HG02852 (cell line): ENCODE data around the gene UBA1.

ENCODE experiments used
- ATAC-seq: cut with Tn5 transposase; IDR thresholded peaks from one replicate; pipeline ENCODE4 v1.9.1; 2021; ENCODE audit warnings: mild to moderate bottlenecking, moderate library complexity; ENCODE audit not compliant: unreplicated experiment

The UBA1 gene

DNA sequence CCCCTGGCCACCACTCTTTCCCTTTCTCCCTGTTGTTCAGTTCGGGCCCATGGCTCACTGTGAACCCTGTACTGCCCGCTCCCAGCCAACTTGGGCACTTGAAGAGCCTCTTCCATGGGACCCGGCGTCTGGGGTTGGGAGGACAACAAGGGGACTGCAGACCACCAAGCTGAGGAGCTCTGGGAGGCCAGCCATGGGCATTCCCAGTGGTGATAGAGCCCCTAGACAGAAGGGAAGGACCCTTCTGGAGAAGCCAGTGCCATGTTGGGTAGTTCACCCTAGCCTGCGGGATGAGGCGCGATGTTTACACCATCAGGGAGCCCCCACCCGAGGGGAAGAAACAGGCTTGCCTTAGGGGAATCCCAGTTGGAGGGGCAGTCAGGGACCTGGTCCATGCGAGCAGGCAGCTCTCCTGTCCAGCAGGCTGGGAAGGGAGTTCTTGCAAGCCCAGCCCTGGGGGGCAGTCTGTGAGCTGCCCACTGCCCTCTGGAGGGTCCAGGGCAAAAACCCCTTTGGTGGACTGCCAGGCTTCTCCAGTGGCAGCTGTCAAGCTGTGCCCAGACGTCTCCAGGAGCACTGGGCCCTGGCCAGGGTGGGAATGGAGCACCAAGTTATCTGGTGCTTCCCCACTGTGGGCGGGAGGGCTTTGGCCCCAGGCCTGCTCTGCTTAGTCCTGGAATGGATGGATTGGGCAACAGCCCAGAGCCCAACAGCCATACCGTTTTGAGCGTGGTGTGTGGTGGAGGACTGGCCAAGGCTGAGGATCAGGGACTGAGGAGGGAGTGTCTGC lies 23.7 kb upstream of the UBA1 start:
- ATAC-seq: no peak

- no peak for ATAC-seq
Measured at GRCh38 chrX:47170861-47171692, 22.6 kb upstream of the UBA1 start.

DNA sequence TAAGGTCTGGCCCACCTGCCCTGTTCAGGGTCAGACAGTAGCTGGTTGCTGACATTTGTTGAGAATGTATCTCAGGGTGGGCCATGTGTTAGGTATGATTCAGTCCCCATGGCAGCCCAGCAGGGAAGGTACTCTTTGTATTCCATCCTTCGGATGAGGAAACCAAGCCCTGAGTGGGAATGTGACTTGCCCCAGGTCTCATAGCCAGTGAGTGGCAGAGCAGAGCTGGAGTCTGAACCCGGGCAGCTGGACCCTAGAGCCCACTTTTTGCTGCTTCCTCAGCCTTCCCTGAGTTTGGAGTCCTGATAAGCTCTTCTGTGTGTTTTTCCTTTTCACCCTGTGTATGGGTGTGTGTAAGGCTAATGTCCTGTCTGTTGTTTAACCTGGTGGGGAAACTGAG lies 21.6 kb upstream of the UBA1 start:
- ATAC-seq: no peak

GRCh38 chrX:47172549-47172948 lies 21.1 kb upstream of the UBA1 start:
- ATAC-seq: no peak

DNA sequence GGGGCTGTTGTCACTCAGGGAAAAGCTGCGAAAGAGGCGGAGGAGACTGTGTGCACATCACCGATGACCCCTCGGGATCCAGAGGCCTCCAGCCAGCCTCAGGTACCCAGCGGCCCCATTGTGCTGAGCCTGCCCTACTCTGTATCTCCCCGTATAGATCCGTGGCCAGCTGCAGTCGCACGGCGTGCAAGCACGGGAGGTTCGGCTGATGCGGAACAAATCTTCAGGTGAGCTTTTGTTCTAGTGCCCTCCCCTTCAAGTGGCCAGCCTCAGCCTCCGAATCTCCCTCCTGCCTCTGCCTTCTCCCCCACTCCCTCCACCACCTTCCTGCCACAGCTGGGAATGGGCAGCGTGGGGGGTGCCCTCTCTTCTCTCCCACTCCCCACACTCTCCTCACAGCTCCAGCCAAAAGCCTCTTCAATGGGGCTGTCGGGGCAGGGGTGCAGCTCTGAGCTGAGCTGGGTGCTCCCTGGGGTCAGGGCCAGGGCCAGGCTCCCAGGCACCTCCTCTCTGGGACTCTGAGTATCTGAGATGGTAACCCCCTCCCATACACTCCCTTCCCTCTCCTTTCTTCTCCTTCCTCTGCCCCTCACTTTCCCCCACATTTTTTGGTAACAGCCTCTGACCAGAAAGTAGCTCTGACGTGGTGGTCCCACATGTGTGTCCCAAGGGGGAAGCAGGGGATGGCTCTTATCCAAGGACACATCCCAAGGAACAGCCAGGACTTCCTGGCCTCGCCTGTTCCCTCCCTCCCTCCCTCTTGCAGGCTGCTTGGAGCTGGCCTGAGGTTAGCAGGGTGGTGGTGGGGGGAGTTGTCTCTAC lies 20.4 kb upstream of the UBA1 start:
- no peak for ATAC-seq

DNA sequence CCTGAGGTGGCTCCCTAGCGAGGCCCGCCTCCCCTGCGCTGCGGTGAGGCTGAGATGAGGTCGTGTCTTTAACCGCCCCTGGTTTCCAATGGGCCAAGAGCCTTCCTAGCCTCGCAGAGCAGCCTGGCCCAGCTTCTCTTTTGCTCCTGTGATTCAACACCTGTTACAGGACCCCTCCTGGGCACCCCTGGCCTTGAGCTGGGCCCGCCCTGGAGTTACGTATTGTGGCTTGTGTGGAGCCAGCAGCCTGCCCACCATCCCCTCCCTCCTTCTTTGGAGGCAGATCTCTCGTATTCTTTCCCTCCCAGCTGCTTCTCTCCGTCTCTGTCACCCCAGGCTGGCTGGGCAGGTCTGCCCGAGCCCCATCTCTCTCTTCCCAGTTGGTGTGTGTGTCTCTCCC lies 19.3 kb upstream of the UBA1 start:
- ATAC-seq: no peak

GRCh38 chrX:47174846-47175587 lies 18.6 kb upstream of the UBA1 start:
- no peak for ATAC-seq

DNA sequence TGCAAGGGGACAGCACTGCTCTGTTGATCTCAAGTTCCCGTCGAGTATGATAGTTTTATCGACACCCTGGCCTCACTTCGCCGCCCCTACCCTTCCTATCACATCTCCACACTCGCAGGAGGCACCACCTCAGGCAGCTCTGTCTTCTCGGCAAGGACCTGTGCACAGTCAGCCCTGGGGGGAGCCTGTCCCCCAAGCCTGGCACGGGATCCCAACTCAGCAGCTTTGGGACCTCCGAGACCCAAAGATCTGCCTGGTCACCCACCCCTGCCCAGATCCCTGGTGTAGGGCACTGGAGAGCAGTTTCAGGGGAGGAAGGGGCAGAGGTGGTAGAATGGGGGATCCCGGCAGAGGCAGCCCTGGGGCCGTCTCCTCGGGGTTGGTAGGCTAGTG lies 18.0 kb upstream of the UBA1 start:
- ATAC-seq: no peak

DNA sequence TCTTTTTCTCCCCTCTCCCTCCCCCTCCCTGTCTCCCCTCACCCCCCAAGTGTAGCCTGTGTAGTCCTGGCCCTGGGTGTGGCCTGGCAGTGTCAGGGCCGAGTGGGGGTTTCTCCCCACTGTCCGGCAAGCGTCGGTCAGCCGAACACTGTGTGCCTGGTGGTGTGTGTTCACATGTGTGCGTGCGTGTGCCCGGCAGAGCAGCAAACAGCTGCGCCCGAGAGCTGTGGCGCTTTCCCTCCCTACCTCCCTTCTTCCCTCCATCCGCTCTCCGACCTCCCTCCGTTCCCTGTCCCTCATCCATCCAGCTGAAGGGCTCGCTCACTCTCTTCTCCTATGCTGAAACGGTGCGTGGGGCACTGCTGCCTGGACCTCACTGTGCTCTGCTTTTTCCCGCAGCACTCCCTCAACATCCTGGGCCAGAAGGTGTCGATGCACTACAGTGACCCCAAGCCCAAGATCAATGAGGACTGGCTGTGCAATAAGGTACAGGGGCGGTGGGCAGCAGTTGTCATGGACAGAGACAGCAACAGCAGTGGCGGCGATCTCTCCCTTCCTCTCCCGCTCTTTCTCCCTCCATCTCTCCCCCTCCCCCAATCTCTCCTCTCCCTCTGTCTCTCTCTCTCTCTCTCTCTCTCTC lies 17.4 kb upstream of the UBA1 start:
- ATAC-seq: no peak

GRCh38 chrX:47177079-47177478 lies 16.6 kb upstream of the UBA1 start:
- ATAC-seq: no peak

- no peak for ATAC-seq
Measured at GRCh38 chrX:47178337-47178736, 15.3 kb upstream of the UBA1 start.

DNA sequence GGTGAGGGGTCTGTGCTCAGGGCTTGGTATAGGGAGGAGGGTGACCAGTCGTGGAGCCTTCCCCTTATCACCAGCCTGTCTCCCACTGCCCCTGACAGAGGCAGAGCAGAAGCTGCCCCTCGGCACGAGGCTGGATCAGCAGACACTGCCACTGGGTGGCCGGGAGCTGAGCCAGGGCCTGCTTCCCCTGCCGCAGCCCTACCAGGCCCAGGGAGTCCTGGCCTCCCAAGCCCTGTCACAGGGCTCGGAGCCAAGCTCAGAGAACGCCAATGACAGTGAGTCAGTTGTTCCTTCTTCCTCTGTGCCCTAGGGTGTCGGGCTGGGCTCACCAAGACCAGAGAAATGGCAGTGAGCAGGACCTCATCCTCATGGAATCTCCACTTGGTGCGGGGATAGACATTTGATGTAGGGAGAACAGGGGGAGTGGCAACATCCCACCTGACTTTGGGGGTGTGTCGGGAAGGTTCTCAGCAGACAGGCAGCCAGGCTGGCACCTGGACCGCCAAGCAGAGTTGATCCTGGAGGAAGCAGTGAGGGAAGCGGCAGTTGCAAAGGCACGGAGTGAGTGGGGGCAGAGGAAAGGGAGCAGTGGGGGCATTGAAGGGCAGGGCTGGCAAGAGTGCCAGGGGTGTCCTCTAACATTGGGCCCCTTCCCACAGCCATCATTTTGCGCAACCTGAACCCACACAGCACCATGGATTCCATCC lies 14.3 kb upstream of the UBA1 start:
- no peak for ATAC-seq

GRCh38 chrX:47179928-47180255 lies 13.7 kb upstream of the UBA1 start:
- no peak for ATAC-seq

- no peak for ATAC-seq
Measured at GRCh38 chrX:47180346-47180745, 13.3 kb upstream of the UBA1 start.

DNA sequence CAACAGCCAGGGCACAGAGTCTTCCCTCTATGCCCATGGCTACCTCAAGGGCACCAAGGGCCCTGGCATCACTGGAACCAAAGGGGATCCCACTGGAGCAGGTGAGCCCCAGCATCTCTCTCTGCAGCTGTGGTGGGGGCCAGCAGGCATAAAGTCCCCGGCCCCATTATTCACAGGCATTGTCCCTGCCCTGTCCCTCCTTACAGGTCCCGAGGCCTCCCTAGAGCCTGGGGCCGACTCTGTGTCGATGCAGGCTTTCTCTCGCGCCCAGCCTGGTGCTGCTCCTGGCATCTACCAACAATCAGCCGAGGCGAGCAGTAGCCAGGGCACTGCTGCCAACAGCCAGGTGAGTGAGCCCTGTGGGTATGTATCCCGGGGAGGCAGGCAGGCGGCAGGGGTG lies 12.3 kb upstream of the UBA1 start:
- no peak for ATAC-seq

GRCh38 chrX:47182106-47182700 lies 11.4 kb upstream of the UBA1 start:
- no peak for ATAC-seq

- ATAC-seq: no peak
Measured at GRCh38 chrX:47184486-47184885, 9.1 kb upstream of the UBA1 start.

GRCh38 chrX:47185241-47185640 lies 8.4 kb upstream of the UBA1 start:
- ATAC-seq: no peak

DNA sequence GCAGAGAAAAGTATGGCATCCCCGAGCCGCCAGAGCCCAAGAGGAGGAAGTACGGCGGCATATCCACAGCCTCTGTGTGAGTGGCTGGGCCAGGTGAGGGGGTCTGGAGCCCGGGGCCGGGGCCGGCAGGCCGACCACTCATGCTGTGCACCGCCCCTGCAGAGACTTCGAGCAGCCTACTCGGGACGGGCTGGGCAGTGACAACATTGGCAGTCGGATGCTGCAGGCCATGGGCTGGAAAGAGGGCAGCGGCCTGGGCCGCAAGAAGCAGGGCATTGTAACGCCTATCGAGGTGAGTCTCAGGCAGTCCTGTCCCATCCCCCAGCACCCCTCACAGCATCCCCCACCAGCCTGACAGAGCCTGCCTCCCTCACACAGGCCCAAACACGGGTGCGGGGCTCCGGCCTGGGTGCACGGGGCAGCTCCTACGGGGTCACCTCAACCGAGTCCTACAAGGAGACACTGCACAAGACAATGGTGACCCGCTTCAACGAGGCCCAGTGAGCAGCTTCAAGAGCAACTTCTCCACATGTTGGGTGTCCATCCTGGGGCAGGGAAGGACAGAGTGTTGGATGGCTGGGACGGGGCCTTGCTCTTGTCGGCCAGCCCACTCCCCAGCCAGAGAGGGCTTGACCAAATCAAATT lies 7.4 kb upstream of the UBA1 start:
- ATAC-seq: no peak
